ENCODE measurements around the gene STARD9.
"Not testable (repeated sequence)": the region's sequence is repeated elsewhere in the genome, so short reads cannot be mapped to it uniquely, and the experiment has no call there.

Gene STARD9

DNA sequence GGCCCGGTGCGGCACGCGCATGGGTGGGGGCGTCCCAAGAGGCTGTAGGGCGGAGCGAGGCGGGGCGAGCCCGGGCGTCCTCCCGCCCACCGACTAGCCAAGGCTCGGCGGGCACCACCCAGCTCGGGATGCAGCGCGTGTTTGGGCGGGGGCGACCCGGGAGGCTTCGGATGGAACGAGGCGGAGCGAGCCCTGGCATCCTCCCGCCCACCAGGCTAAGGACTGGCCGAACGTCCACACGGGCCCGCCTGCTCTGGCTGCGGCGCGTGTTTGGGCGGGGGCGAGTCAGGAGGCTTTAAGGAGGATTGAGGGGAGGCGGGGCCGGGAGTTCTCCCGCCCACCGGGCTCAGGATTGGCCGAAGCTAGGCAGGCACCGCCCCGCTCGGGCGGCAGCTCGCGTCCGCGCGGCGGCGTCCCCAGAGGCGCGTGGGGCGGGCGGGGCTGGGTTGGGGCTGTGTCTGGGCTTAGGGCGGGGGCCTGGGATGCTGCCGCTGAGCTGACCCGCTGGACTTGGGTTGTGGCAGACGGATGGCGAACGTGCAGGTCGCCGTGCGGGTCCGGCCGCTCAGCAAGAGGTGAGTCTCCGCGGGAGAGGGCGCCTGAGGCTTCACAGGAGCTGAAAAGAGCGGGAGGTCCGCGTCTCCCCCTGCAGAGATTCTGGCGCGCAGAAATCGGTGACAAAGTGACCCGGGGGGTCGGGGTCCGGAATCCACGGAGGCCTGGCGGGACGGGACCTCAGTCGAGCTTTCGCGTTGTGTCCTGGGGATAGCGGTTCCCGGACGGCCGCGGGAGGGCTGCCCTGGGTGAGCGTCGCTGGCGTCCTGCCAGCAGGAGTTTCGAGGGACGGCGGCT, at the start of gene STARD9:
TSS of gene STARD9 (plus strand) at position 419 of the 852 bp plus-strand sequence. CDS start at position 529, 110 bp downstream.
- peak; percentile 88 to 94 for DNase-seq (ENCODE audit: low read depth in 2 of 2)

GRCh38 chr15:42528970-42529369, 46.4 kb upstream of the STARD9 start:
- no peak for DNase-seq (ENCODE audit: low read depth in 2 of 2)

DNA sequence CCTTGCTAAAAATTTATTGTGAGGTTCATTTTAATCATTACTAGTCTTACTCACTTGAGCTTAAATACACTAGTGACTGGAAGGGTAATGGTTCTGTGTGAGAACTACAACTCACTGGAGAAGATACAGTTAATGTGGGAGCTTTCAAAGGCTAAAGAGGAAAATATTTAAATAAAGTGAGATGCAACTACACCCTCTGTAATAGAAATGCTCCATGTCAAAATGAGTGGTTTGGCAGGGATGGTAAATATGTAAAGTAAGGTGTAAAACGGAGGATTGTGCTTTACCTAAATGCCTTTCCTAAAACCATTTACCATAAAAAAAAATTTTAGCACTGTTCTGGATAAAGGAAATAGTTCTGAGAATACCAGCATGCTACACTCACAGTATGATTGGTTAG, 42.2 kb upstream of the STARD9 start:
- DNase-seq (ENCODE audit: low read depth in 2 of 2) = no peak

DNA sequence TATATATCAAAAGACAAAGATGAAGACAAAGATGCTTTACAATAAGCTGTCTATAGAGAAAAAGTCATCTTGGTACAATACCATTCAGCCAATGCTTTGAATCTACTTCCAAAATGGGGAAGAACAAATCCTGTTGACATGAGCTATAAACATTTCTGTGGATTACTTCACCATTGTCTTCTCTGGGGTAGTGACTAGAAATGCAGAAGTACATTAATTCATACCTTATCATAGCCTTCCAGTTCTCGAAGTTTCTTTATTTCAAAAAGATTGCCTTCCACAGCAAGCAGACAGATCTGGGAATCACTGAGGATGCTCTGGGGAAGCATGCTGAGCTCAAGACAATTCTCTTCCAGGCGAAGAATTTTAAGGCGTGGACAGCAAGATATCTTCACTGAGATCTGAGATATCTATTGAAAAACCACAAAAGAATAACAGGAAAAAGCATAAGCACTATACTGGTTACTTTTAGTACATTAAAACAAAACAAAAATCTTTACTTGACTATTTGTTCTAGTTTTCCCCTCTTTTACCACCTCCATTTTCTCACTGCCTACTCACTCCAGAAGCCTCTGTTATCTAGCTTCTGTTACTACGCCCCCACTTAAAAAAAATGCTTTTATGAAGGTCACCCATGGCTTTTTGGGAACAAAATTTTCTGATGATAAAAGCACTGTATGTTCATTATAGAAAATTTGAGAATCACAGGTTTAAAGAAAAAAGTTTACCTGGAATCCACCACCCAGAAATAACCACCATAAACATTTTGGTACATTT, 30.4 kb upstream of the STARD9 start:
- no peak for DNase-seq (ENCODE audit: low read depth in 2 of 2)

DNA sequence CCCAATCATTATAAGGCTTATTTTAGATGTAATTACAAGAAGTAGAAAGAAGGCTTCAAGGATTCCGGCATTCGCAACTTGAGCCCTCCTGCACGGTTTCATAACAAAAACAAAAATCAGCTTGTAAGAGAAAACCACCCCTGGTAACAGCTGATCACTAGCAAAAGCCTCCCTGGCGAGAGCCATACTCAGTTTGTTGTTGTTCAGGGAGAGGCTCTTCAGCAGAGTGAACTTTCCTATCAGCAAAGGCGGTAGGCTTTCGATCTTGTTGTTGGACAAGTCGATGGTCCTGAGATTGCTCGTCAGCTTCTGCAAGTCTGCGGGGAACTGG, 27.5 kb upstream of the STARD9 start:
- peak in 1 of 2 donors; percentile 19 for DNase-seq (ENCODE audit: low read depth in 2 of 2)

DNA sequence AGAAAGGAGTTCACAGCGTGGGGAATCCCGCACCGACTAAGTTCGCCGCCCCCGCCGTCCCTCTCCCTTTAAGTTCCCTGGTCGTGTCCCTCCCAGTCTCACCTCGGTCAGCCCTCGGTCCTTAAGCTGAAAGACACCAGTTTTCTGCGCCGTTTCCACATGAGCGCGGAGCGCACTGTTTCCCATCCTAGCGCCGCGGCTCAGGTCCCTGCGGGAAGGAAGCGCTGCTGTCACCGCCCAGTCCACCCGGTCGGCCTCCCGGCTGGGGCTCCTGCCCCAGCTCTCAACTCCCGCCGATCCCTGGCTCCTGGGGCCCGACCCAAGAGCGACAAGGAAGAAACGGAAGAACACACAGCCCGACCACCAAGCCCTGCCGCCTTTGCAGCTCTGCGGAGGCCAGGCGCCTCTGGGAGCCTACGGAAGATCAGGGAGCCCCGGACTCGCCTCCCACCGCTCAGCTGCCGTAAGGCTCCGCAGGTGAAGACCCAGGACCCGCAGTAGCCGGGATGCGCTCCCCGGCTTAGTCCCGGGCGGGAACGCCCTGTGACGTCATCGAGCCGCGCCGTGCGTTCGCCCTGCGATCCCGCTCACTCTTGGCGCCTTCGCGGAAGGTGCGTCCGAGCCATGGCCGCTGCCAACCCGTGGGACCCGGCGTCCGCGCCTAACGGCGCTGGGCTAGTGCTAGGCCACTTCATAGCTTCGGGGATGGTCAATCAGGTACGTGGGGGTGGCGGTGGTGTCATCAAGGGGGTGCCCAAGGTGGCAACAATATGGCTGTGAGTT, 27.0 kb upstream of the STARD9 start, which contains the start of the genes HAUS2 and LRRC57:
TSS of gene HAUS2 (plus strand) at position 590 of the 783 bp plus-strand sequence. CDS start at position 625, 35 bp downstream.
TSS of gene LRRC57 (minus strand) at position 545 of the 783 bp plus-strand sequence. CDS start at position 186, 359 bp downstream.
- DNase-seq (ENCODE audit: low read depth in 2 of 2) = peak; percentile 67 to 84

DNA sequence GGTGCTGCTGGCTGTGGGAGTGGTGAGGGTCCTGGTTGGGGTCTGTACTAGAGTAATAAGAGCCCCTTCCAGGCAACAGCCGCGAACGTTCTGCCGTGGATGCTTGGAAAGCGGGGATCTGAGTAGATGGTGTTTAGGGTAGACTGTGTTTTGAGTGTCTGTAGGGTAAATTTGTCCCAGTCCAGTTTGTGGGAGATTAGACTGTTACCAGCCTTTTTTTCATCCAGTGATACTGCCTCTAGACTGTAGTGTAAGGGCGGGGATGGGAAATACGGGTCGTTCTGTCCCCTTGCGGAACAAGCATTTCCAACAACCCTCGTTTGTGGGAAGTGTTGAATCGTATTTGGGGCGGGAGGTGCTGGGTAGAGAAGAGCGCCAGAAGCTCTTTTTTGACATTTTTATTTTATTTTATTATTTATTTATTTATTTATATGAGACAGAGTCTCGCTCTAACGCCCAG, 26.3 kb upstream of the STARD9 start:
- no peak for DNase-seq (ENCODE audit: low read depth in 2 of 2)

- DNase-seq (ENCODE audit: low read depth in 2 of 2) = no peak
Observed at GRCh38 chr15:42549741-42550392, 25.5 kb upstream of the STARD9 start.

DNA sequence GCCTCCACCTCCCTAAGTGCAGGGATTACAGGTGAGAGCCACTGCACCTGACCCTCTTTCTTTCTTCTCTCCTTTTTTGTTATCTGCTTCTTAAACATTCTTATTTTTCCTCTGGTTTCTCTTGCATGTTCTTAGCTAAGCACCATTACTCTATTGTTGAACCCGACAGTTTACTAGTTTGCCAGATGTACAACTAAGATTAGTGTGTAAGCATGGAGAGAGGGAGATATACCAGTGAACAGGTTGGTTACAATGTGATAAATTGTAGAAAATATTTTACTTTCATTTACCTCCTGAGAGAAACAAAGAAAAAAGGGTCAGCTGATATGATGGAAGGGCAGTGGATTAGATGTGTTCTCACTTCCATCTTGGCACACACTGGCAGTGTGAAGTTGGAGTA, 21.9 kb upstream of the STARD9 start:
- DNase-seq (ENCODE audit: low read depth in 2 of 2) = no peak

DNA sequence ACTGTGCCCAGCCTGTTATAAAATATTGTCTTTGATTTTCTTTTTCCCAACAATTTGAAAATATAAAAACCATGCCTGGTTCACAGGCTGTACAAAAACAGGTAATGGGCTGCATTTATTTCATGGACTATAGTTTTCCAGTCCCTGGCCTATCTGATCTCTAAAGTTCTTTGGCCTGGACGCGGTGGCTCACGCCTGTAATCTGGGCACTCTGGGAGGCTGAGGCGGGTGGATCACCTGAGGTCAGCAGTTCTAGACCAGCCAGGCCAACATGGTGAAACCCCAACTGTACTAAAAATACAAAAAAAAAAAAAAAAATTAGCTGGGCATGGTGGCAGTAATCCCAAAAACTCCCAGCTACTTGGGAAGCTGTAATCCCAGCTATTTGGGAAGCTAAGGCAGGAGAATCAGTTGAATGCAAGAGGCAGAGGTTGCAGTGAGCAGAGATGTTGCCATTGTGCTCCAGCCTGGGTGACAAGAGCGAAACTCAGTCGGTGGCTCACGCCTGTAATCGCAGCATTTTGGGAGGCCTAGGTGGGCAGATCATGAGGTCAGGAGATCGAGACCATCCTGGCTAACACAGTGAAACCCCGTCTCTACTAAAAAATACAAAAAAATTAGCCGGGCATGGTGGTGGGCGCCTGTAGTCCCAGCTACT, 18.7 kb upstream of the STARD9 start:
- DNase-seq (ENCODE audit: low read depth in 2 of 2) = not testable (repeated sequence)

DNA sequence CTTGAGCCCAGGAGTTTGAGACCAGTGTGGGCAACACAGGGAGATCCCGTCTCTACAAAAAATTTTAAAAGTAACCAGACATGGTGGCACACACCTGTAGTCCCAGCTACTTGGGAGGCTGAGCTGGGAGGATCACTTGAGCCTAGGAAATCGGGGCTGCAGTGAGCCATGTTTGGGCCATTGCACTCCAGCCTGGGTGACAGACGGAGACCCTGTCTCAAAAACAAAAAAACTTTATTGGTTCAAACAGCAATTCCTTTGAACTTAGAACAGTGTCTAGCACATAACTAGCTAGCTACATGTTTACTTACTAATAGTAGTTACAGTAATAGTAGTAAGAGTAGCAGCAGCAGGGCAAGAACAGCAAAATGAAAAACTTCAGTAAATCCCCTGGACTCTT, 16.7 kb upstream of the STARD9 start:
- no peak for DNase-seq (ENCODE audit: low read depth in 2 of 2)

DNA sequence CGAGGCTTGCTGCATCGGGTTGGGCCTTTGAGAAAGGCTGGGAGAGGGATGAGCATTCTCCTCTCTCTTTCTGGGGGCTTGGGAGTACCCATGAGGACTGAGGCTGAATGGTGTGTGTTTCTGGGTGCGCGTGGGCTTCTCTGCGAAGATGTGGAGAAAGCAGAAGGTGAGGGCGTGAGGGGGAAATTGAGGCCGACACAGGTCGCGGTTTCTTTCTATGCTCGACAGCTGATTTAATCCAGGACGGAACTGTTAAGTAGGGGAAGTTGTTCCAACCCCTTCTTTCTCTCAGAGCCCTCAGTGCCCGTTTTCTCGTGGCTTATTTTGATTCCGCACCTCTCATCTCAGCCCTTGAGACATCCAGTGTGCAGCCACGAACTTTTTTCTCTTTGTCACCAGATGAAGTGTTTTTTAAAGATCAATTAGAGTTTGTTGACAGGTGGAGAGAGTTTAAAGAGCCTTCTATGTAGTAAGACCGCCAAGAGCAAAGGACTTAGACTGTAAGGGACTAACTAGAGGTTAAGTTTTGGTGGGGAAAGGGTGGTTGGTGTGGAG, 711 bp downstream of the STARD9 start:
- no peak for DNase-seq (ENCODE audit: low read depth in 2 of 2)

- DNase-seq (ENCODE audit: low read depth in 2 of 2) = no peak
Observed at GRCh38 chr15:42576776-42577175, 1.4 kb downstream of the STARD9 start.

GRCh38 chr15:42577514-42578031, 2.2 kb downstream of the STARD9 start:
- no peak for DNase-seq (ENCODE audit: low read depth in 2 of 2)

DNA sequence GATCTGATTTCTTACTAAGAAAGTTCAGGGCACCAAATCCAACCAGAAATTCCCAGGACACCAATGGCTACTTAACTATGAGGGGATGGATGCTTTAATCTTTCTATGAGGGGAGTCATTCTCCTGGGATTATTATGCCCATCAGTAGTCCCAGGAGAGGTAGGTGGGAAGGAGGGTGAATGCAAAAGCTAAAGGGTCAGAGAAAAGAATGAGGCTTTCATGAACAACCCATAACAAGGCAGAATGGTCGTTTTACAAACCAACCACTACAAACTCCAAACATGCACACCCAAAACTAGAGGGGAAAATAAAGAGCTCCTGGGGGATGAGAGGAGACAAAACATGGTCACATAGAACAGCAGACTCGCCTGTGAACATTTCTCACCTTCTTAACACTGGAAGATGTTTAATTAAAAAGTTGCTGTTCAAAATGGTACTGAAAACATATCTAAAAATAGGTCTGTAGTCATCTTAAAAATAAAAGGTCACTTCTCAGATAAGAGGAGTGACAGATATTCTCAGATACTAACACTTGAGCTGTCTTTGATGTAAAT, 3.7 kb downstream of the STARD9 start:
- no peak for DNase-seq (ENCODE audit: low read depth in 2 of 2)

- DNase-seq (ENCODE audit: low read depth in 2 of 2) = peak; percentile 46 to 72
Observed at GRCh38 chr15:42581272-42581730, 5.9 kb downstream of the STARD9 start.

- DNase-seq (ENCODE audit: low read depth in 2 of 2) = no peak
Observed at GRCh38 chr15:42582569-42583375, 7.4 kb downstream of the STARD9 start.

DNA sequence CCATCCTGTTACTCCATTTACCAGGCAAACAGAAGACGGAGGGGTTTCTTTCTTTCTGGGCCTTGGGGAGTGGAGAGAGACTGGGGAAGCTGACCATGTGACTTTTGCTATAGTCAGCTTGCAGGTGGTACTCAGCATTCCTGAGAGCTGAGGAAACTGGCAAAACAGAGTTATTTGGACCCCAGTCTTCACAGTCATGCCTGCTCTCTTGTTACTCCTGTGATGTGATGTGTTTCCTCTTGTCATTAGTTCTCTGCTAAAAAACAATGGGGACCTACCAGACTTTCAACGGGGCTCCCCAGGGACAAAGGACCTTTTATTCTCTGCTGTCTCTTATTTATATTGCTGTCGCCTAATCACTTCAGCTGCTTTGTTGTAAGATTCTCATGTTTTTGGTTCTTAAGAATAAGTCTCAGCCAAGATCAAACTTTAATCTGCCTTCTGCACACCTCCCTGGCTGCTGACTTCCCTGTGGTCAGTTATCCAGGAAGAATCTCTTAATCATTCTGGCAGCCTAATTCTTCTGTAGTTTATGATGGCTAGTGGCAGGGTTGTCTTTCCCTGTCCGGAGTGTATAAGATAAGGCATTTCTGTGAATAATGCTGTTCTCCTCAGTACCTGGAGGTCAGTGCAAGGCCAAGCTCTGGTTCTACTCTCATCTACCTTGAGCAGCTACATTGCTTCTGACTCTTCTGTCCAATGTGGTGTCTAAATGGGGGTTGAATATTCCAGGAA, 8.8 kb downstream of the STARD9 start:
- no peak for DNase-seq (ENCODE audit: low read depth in 2 of 2)

Data from stimulated activated CD8-positive, alpha-beta memory T cell treated with anti-CD3 and anti-CD28 coated beads, Interleukin-7, amount 100 ng/mL, for 4 hours (primary cell).